ENCODE results near the gene PPP1R1C.

GRCh38 chr2:181995289-181995688 is 9.6 kb downstream of the PPP1R1C start:
- TF ChIP-seq CTCF (IDR thresholded peaks at IDR 0.05; ENCODE audit: low read depth, low read length, poor library complexity, severe bottlenecking) (no peak), EZH2phosphoT487 (IDR thresholded peaks at IDR 0.05; ENCODE audit: borderline replicate concordance, low read length) (no peak)
